Esophagus (tissue), 2 donors: Measurements from ENCODE around the gene NSMCE1. TPM values are rescaled to one million over a fixed set of nuclear protein-coding genes. Genes with fewer than 3 reads are reported as not detected.

Experiments
- H3K27ac ChIP-seq, 2 donors: one replicate each; pipeline ENCODE4 v1.5.1; 2013; ENCODE audit warnings: low read depth in 2 of 2, mild to moderate bottlenecking in 2 of 2, inconsistent platforms in 1 of 2, low read length in 1 of 2, moderate library complexity in 1 of 2
- H3K27me3 ChIP-seq, 2 donors: one replicate each; pipeline ENCODE4 v1.6.1; 2013; ENCODE audit warnings: low read length in 2 of 2, control low read depth in 1 of 2, mild to moderate bottlenecking in 1 of 2; ENCODE audit not compliant: insufficient read depth in 2 of 2, control insufficient read depth in 1 of 2
- H3K36me3 ChIP-seq, 2 donors: one replicate each; pipeline ENCODE4 v1.6.1; 2013; ENCODE audit warnings: low read length in 1 of 2; ENCODE audit not compliant: control insufficient read depth in 2 of 2, insufficient read depth in 2 of 2
- H3K4me1 ChIP-seq, 2 donors: one replicate each; pipeline ENCODE4 v1.6.1; 2013; ENCODE audit warnings: low read length in 1 of 2; ENCODE audit not compliant: control insufficient read depth in 2 of 2, insufficient read depth in 2 of 2
- H3K4me3 ChIP-seq, 2 donors: one replicate each; pipeline ENCODE4 v1.5.1; 2013; ENCODE audit warnings: low read length in 2 of 2, mild to moderate bottlenecking in 2 of 2, low read depth in 1 of 2, moderate library complexity in 1 of 2
- H3K9me3 ChIP-seq, 2 donors: one replicate each; pipeline ENCODE4 v1.6.1; 2013; ENCODE audit warnings: mild to moderate bottlenecking in 2 of 2, low read depth in 1 of 2, low read length in 1 of 2, moderate library complexity in 1 of 2; ENCODE audit not compliant: control insufficient read depth in 2 of 2, insufficient read depth in 1 of 2
- WGBS, 2 donors: extraction: QIAGEN DNeasy Blood & Tissue Kit; methylation state at CpG; one replicate each; pipeline ENCODE4 v1.1.7; 2013; 5-methylcytosine and 5-hydroxymethylcytosine counted together
- polyA plus RNA-seq, 2 donors: library from polyadenylated mRNA; stranded (reverse); fragments of 200-250 nt; gene quantifications; one replicate each; pipeline ENCODE4 v1.2.3, GENCODE V29; 2013
- donor health status: healthy with polysubstance abuse.
- donor health status: Bipolar disorder and iron deficiency.

NSMCE1 gene
- polyA plus RNA-seq, 2 donors: 29.0 to 47.1 TPM

DNA sequence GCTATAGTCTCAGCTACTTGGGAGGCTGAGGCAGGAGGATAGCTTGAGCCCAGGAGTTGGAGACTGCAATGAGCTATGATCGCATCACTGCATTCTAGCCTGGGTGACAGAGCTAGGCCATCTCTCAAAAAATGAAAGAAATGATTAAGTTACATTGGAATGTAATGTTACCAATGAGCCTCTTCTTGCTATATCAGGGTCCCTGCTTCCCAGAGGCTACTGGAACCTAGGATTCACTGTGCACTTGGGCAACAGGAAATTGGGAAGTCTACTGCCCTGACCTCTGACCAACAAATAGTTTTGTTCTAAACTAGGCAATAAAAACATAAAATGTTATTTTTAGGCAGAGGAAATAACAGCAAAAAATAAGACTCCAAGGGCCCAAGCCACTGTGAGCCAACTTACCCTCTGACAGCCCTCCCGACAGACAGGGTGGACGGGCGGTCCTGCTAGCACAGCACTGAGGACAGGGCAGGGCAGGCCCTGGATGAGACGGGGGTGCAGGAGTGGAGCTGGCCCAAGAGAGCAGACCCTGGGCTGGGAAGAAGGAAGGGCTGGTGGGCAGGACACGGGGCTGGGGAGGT is 27.5 kb downstream of the NSMCE1 start:
- Histone ChIP-seq H3K4me3 (no peak overlapping the region), H3K36me3 (no peaks in the 10 kb centered on the region), H3K4me1 (peaks cover 5 to 28% of the 10 kb centered on the region in 2 donors), H3K9me3 (no peaks in the 10 kb centered on the region), H3K27ac (peak overlapping the region; percentile 32 to 70), H3K27me3 (no peaks in the 10 kb centered on the region)
- WGBS, 2 donors: 82 to 90% methylated on average over 6 of the region's 6 CpGs

DNA sequence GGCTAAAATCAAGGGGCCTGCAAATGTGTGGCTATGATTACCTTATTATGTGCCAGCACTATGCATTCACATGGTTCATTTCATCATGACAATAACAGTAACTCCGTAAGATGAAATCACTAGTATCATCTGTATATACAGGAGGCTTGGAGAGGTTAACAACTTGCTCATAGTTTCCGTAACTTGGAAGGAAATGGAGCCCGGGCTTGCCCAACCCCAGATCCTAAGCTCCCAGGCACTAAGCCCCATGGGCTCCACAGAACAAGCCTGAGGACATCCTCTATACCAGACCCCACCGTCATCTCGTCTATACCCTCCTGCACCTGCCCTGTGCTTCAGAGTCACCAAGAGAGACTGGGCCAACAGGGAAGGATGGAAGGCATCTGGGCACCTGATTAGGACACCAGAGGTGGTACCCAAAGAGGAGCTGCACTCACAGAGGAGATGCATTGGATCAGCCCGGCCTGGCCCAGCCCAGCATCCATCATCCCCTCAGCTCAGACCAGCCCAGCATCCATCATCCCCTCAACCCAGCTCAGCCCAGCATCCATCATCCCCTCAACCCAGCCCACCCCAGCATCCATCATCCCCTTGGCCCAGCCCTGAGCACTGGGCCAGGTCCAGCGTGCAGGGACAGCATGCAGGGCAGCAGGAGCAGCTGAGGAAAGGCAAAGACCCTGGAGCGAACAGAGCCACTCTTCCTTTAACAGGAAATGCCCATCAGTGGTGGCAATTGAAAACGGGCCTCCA is 28.5 kb downstream of the NSMCE1 start:
- WGBS, 2 donors: 81 to 86% methylated on average over 9 of the region's 9 CpGs
- Histone ChIP-seq H3K27ac (no peak overlapping the region), H3K4me1 (peaks cover 7 to 34% of the 10 kb centered on the region in 2 donors), H3K36me3 (no peaks in the 10 kb centered on the region), H3K4me3 (no peak overlapping the region), H3K9me3 (no peaks in the 10 kb centered on the region), H3K27me3 (no peaks in the 10 kb centered on the region)

DNA sequence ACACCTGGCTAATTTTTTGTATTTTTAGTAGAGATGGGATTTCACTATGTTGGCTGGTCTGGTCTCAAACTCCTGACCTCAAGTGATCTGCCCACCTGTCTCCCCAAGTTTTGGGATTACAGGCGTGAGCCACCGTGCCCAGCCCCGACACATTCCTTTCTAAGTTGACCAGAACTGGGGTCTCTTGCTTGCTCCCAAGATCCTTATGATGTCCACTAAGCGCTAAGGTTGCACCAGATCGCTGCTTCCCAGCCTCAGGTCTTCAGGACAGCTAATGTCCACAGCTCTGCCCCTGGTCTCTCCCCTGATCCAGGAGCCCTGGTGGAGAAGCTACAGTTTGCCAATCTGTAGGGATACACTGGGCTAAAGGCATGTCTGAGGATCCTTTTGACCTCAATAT is 29.5 kb downstream of the NSMCE1 start:
- WGBS, 2 donors: 99 to 100% methylated on average over 5 of the region's 5 CpGs
- Histone ChIP-seq H3K9me3 (no peaks in the 10 kb centered on the region), H3K4me3 (no peak overlapping the region), H3K4me1 (peaks cover 7 to 27% of the 10 kb centered on the region in 2 donors), H3K36me3 (no peaks in the 10 kb centered on the region), H3K27me3 (no peaks in the 10 kb centered on the region), H3K27ac (no peak overlapping the region)

DNA sequence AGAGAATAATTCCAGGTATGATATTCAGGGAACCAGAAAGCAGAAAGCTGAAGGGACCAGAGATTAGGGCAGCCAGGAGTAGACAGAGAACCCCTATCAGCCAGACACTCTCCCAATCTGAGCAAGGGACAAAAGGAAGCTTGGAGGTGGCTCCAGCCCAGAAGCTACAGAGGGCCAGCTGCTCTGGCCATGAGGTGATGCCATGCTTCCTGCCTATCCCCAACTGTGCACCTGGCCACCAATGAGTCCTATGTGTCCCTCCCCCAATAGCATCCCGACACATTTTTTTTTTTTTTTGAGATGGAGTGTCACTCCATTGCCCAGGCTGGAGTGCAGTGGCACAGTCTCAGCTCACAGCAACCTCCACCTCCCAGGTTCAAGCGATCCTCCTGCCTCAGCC is 30.0 kb downstream of the NSMCE1 start:
- H3K27ac ChIP-seq: no peak overlapping the region
- H3K36me3 ChIP-seq: no peaks in the 10 kb centered on the region
- H3K9me3 ChIP-seq: no peaks in the 10 kb centered on the region
- 86 to 96% methylated on average over 2 of the region's 2 CpGs for WGBS, 2 donors
- H3K4me3 ChIP-seq: no peak overlapping the region
- peaks cover 5 to 25% of the 10 kb centered on the region in 2 donors for H3K4me1 ChIP-seq
- H3K27me3 ChIP-seq: no peaks in the 10 kb centered on the region

DNA sequence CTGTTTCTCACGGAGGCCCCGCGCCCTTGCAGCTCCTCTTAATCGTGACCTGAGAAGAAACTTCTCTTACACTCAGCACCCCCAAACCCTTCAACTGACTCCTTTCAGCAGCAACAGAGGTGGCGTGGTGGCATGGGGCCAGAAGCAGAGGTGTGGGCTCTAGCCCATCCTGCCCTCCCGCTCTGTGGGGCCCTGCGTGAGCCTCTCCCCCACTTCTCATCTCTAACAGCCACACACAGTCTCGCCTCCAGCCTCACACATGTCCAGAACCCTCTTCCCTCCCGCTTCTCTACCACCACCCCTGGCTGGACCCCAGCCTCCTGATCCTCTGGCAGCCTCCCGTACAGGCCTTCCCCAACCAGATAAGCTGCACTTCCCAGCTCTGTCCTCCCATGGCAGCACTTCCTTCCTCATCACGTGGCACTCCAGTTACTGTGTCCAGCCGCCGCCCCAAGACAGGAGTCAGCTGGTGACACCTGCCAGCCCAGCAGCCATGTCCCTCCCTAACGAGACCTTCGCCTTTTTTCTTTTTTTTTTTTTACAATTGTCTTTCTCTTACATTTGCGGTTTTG is 30.5 kb downstream of the NSMCE1 start:
- 69 to 75% methylated on average over 16 of the region's 16 CpGs for WGBS, 2 donors
- no peaks in the 10 kb centered on the region for H3K9me3 ChIP-seq
- H3K27ac ChIP-seq: peak overlapping the region; percentile 49 to 76
- H3K27me3 ChIP-seq: no peaks in the 10 kb centered on the region
- peaks cover 5 to 25% of the 10 kb centered on the region in 2 donors for H3K4me1 ChIP-seq
- H3K4me3 ChIP-seq: no peak overlapping the region
- H3K36me3 ChIP-seq: no peaks in the 10 kb centered on the region

DNA sequence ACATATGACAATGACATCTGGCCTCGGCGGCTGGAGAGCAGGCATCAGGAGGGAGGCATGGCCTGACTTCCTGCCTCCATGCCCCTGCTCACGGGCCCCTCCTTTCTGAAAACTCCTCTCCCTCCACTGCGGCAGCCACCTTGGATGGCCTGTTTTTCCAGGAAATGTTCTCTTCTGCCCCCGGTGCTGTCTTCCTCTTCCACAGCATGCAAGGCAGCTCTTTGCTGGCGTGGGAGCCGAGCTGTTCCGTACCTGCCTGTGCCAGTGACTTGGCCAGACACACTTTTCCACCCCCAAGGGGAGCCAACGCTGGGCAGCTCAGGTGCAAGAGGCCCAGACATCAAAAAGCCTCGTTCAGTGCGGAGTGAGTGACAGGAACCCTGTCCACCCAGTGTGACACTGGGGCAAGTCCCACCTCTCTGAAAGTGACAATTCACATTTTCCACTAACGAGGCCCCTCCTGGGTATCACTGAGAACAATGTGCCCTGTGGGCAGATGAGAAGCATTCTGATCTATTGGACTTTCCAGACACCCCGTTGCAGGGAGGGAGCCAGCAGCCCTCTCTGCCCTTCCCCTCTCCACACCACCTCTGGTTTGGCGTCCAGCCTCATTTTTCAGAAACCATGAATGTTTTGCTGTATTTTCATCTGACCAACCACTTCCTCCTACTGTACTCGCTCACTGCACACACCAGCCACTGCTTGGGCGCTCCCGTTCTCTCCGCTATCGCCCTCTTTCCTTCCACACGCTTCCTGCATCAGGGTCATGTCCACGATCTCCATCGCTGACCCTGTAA is 31.2 kb downstream of the NSMCE1 start:
- Histone ChIP-seq H3K4me3 (no peak overlapping the region), H3K27ac (peak overlapping the region; percentile 76 to 80), H3K9me3 (no peaks in the 10 kb centered on the region), H3K36me3 (peaks cover 0 to 3% of the 10 kb centered on the region in 2 donors), H3K4me1 (peaks cover 2 to 27% of the 10 kb centered on the region in 2 donors), H3K27me3 (no peaks in the 10 kb centered on the region)
- 52 to 53% methylated on average over 22 of the region's 22 CpGs for WGBS, 2 donors

DNA sequence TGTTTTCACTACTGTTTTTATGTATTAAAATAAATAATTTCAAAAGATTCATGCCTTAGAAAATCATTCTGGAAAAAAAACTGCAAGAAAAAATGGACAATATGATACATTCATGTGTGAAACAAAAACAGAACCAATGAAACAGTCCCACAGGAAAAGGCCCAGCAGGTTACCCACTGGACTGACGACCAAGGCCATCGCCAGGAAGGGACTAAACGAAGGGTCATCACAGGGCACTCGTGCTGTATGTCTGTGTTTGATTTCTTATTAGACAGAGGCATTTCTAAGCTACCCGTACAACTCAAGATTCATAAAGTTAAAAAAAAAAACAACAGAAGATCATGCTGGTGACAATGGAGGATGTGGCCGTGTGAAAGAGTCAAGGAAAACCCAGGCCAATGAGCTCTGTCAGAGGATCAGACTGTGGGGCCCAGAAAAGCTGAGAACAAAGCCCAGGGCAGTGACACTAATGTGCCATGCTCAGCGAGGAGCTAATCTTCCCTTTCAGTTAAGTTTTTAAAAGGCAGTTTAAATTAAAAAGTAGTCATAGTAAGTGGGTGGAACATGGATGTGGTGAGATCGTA is 31.8 kb downstream of the NSMCE1 start:
- Histone ChIP-seq H3K4me1 (peaks cover 2 to 29% of the 10 kb centered on the region in 2 donors), H3K27me3 (no peaks in the 10 kb centered on the region), H3K4me3 (no peak overlapping the region), H3K36me3 (peaks cover 0 to 3% of the 10 kb centered on the region in 2 donors), H3K27ac (peak overlapping the region; percentile 76 to 80), H3K9me3 (no peaks in the 10 kb centered on the region)
- 69 to 73% methylated on average over 8 of the region's 8 CpGs for WGBS, 2 donors

DNA sequence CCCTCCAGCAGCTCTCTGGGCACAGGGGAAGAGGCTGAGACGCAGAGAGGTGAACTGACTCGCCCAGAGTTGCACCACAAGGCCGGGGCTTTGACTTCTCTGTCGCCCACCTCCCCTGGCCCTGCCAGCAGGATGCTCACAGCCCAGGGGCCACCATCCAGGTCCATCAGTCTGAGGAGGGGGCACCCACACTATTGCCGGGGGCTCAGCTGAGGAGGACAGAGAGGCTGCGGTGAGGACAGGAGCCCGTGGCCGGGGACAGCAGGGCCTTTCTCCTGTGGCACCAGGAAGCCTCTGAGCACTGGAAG is 32.7 kb downstream of the NSMCE1 start:
- 86 to 90% methylated on average over 8 of the region's 8 CpGs for WGBS, 2 donors
- H3K27ac ChIP-seq: peak overlapping the region; percentile 82 to 83
- no peaks in the 10 kb centered on the region for H3K27me3 ChIP-seq
- H3K4me1 ChIP-seq: peaks cover 2 to 30% of the 10 kb centered on the region in 2 donors
- no peaks in the 10 kb centered on the region for H3K9me3 ChIP-seq
- peaks cover 0 to 3% of the 10 kb centered on the region in 2 donors for H3K36me3 ChIP-seq
- H3K4me3 ChIP-seq: no peak overlapping the region
